HCT116 (cell line): ENCODE results near the gene MTRF1L. TPM values are rescaled to one million over a fixed set of nuclear protein-coding genes. Genes with fewer than 3 reads are reported as not detected.
A peak's percentile ranks its signal among the peaks of the same experiment; 100 is the strongest.

Experiments
- ATAC-seq: fragments of 200-7000 bp; cut with Tn5 transposase; 2 replicates; pipeline ENCODE4 v1.9.1; 2020; ENCODE audit warnings: mild to moderate bottlenecking, moderate library complexity
- BruUV-seq: library from RNA; stranded (reverse); fragments of 400-500 nt; replicated peaks from 2 replicates; lab custom pipeline; 2021; lab: Mats Ljungman, UMichigan
- CTCF ChIA-PET: fragments of 300-600 bp; sonication (Branson Sonifier 250); formaldehyde crosslinking; loops from one replicate; lab custom pipeline; 2021; ENCODE audit warnings: antibody characterized with exemption; lab: Charles Lee
- POLR2A ChIA-PET: fragments of 300-600, 350-600 bp; sonication (Branson Sonifier 250); formaldehyde crosslinking; loops from one replicate; lab custom pipeline; 2021; ENCODE audit warnings: antibody characterized with exemption; lab: Charles Lee
- RAD21 ChIA-PET, 2 experiments: fragments of 300-600 bp; sonication (Branson Sonifier 250); formaldehyde crosslinking; loops; one replicate each; lab custom pipeline; 2023; ENCODE audit warnings: low total read pairs in 2 of 2; ENCODE audit not compliant: uncharacterized antibody in 2 of 2, unreplicated experiment in 2 of 2, low non-redundant PET in 1 of 2; lab: Charles Lee
- DNase-seq: peaks from one replicate; pipeline ENCODE4 v3.0.0-alpha.2; 2010; ENCODE audit warnings: low read depth, low spot score
- H2AFZ ChIP-seq: fragments of 200-600 bp; shearing (Covaris generic), sonication (generic); 2 replicates; pipeline ENCODE4 v1.6.1; 2017; ENCODE audit warnings: low read depth, mixed run types, mixed read lengths, antibody characterized with exemption, low read length; ENCODE audit not compliant: poor library complexity, severe bottlenecking
- H3K27ac ChIP-seq: 2 replicates; pipeline ENCODE4 v1.5.1; 2012; ENCODE audit warnings: low read depth, low read length
- H3K27me3 ChIP-seq: fragments of 200-600 bp; sonication (generic); 2 replicates; pipeline ENCODE4 v1.6.1; 2016; ENCODE audit warnings: mixed run types, low read length, mixed read lengths; ENCODE audit not compliant: insufficient read depth
- H3K36me3 ChIP-seq, 2 experiments: fragments of 200-500 bp in 1 of 2; fragments of 200-600 bp in 1 of 2; sonication (Bioruptor generic) in 1 of 2; sonication (generic) in 1 of 2; 2 replicates each; pipeline versions ENCODE4 v1.5.1 to v1.6.1; 2014 to 2016; ENCODE audit warnings: low read length in 2 of 2, inconsistent platforms in 1 of 2, mixed read lengths in 1 of 2, mixed run types in 1 of 2; ENCODE audit not compliant: insufficient read depth in 2 of 2, control insufficient read depth in 1 of 2
- H3K4me1 ChIP-seq, 2 experiments: fragments of 200-600 bp in 1 of 2; sonication (generic) in 1 of 2; 2 replicates each; pipeline versions ENCODE4 v1.5.1 to v1.6.1; 2012 to 2017; ENCODE audit warnings: low read length in 2 of 2, inconsistent platforms in 1 of 2, mild to moderate bottlenecking in 1 of 2, mixed read lengths in 1 of 2, mixed run types in 1 of 2, moderate library complexity in 1 of 2; ENCODE audit not compliant: insufficient read depth in 2 of 2, control insufficient read depth in 1 of 2
- H3K4me2 ChIP-seq: fragments of 200-600 bp; sonication (generic); 2 replicates; pipeline ENCODE4 v1.6.1; 2017; ENCODE audit warnings: mixed run types, low read length, mixed read lengths
- H3K4me3 ChIP-seq, 2 experiments: fragments of 200-600 bp in 1 of 2; sonication (generic) in 1 of 2; replicated peaks in 1 of 2; 2 replicates each; pipeline ENCODE4 v1.5.1; 2011 to 2016; ENCODE audit warnings: low read length in 2 of 2, control low read depth in 1 of 2, low read depth in 1 of 2, mild to moderate bottlenecking in 1 of 2, mixed read lengths in 1 of 2, mixed run types in 1 of 2
- H3K79me2 ChIP-seq: fragments of 200-600 bp; sonication (generic); 2 replicates; pipeline ENCODE4 v1.6.1; 2017; ENCODE audit warnings: mild to moderate bottlenecking, mixed run types, low read length, moderate library complexity, mixed read lengths; ENCODE audit not compliant: insufficient read depth
- H3K9ac ChIP-seq: fragments of 200-600 bp; sonication (generic); 2 replicates; pipeline ENCODE4 v1.6.1; 2016; ENCODE audit warnings: low read length, mixed read lengths
- H3K9me2 ChIP-seq: fragments of 200-600 bp; sonication (generic), shearing (Covaris generic); 2 replicates; pipeline ENCODE4 v1.6.1; 2017; ENCODE audit warnings: mixed run types, mild to moderate bottlenecking, moderate library complexity; ENCODE audit not compliant: insufficient read depth
- H3K9me3 ChIP-seq, 2 experiments: fragments of 200-500 bp in 1 of 2; fragments of 200-600 bp in 1 of 2; sonication (Bioruptor generic) in 1 of 2; sonication (generic) in 1 of 2; 2 replicates each; pipeline ENCODE4 v1.6.1; 2014 to 2017; ENCODE audit warnings: low read length in 2 of 2, mixed read lengths in 2 of 2, inconsistent platforms in 1 of 2, low read depth in 1 of 2, mild to moderate bottlenecking in 1 of 2, mixed run types in 1 of 2, moderate library complexity in 1 of 2; ENCODE audit not compliant: control insufficient read depth in 1 of 2, insufficient read depth in 1 of 2
- H4K20me1 ChIP-seq: fragments of 200-600 bp; sonication (generic), shearing (Covaris generic); 2 replicates; pipeline ENCODE4 v1.6.1; 2017; ENCODE audit warnings: mixed run types, mild to moderate bottlenecking, moderate library complexity; ENCODE audit not compliant: insufficient read depth
- CEBPB ChIP-seq: IDR thresholded peaks from 2 replicates; pipeline ENCODE4 v1.6.1; 2012; ENCODE audit warnings: low read depth
- EGR1 ChIP-seq: IDR thresholded peaks from 2 replicates; pipeline ENCODE4 v1.6.1; 2012; ENCODE audit warnings: low read depth
- ELF1 ChIP-seq: IDR thresholded peaks from 2 replicates; pipeline ENCODE4 v1.6.1; 2012; ENCODE audit warnings: low read depth, borderline replicate concordance
- FOSL1 ChIP-seq: IDR thresholded peaks from 2 replicates; pipeline ENCODE4 v1.6.1; 2012; ENCODE audit warnings: low read depth
- MAX ChIP-seq: IDR thresholded peaks from 2 replicates; pipeline ENCODE4 v1.6.1; 2012
- RAD21 ChIP-seq: IDR thresholded peaks from 2 replicates; pipeline ENCODE4 v1.6.1; 2012; ENCODE audit warnings: low read depth, mild to moderate bottlenecking
- SP1 ChIP-seq: IDR thresholded peaks from 2 replicates; pipeline ENCODE4 v1.6.1; 2012; ENCODE audit warnings: low read depth
- YY1 ChIP-seq: IDR thresholded peaks from 2 replicates; pipeline ENCODE4 v1.6.1; 2011; ENCODE audit warnings: low read length, low read depth, moderate library complexity, mild to moderate bottlenecking; ENCODE audit not compliant: insufficient replicate concordance; ENCODE audit errors: extremely low read depth
- intact Hi-C: fragments of 100-400 bp; cut with micrococcal nuclease; formaldehyde crosslinking; loops from 2 replicates; pipeline ENCODE4 v1.10.0; 2022
- total RNA-seq: library from RNA; stranded (reverse); gene quantifications from one replicate; pipeline ENCODE4 v1.2.1, GENCODE V29; 2021; ENCODE audit not compliant: unreplicated experiment
- TF ChIP-seq, protein P1 (sequence below), 3 experiments: fragments of 200-600 bp in 1 of 3; sonication (generic) in 1 of 3; IDR thresholded peaks in 2 of 3; conservative IDR thresholded peaks in 1 of 3; 2 replicates each; pipeline ENCODE4 v1.5.1; 2012 to 2017; ENCODE audit warnings: low read depth in 2 of 3, low read length in 2 of 3, antibody characterized with exemption in 1 of 3, borderline replicate concordance in 1 of 3, control low read depth in 1 of 3, mild to moderate bottlenecking in 1 of 3, mixed read lengths in 1 of 3, mixed run types in 1 of 3, moderate library complexity in 1 of 3; ENCODE audit not compliant: insufficient read depth in 1 of 3

MTRF1L gene
- total RNA-seq, 1 experiment from 2014 or later, result 26.2 TPM

- Histone ChIP-seq H3K36me3 (peaks cover 10 to 37% of the 10 kb centered on the region in 2 experiments; a peak in 3 of 4 replicates), H3K9ac (peak overlapping the region; percentile 99), H3K4me1 (peaks cover 8 to 28% of the 10 kb centered on the region in 2 experiments; a peak in 3 of 4 replicates), H3K9me3 (no peaks in the 10 kb centered on the region), H2AFZ (no peak overlapping the region), H3K9me2 (no peaks in the 10 kb centered on the region), H3K4me2 (peak overlapping the region; percentile 91), H4K20me1 (peaks cover 18% of the 10 kb centered on the region; the same call in 1 of the 2 replicates), H3K79me2 (peaks cover 93% of the 10 kb centered on the region), H3K27ac (no peak overlapping the region), H3K4me3 (peak overlapping the region; percentile 93 to 94), H3K27me3 (no peaks in the 10 kb centered on the region)
- RAD21 ChIA-PET, result no interaction called here
- DNase-seq (no peak), ATAC-seq (no peak)
- BruUV-seq, result no TSS peak
- TF ChIP-seq YY1 (no peak), MAX (no peak), EGR1 (no peak), FOSL1 (no peak), SP1 (no peak), ELF1 (no peak)
- TF ChIP-seq, protein P1, sequence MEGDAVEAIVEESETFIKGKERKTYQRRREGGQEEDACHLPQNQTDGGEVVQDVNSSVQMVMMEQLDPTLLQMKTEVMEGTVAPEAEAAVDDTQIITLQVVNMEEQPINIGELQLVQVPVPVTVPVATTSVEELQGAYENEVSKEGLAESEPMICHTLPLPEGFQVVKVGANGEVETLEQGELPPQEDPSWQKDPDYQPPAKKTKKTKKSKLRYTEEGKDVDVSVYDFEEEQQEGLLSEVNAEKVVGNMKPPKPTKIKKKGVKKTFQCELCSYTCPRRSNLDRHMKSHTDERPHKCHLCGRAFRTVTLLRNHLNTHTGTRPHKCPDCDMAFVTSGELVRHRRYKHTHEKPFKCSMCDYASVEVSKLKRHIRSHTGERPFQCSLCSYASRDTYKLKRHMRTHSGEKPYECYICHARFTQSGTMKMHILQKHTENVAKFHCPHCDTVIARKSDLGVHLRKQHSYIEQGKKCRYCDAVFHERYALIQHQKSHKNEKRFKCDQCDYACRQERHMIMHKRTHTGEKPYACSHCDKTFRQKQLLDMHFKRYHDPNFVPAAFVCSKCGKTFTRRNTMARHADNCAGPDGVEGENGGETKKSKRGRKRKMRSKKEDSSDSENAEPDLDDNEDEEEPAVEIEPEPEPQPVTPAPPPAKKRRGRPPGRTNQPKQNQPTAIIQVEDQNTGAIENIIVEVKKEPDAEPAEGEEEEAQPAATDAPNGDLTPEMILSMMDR (IDR thresholded peaks at IDR 0.05 in 2 of 3, conservative IDR thresholded peaks at IDR 0.05 in 1 of 3; ENCODE audit: borderline replicate concordance in 1 of 3, insufficient read depth in 1 of 3, low read depth in 2 of 3, low read length in 2 of 3), result no peak
- CTCF ChIA-PET, result no interaction called here
- intact Hi-C loops, result no loop called here
- POLR2A ChIA-PET, result no interaction called here
Observed at GRCh38 chr6:152980656-152981055, 21.9 kb downstream of the MTRF1L start.

DNA sequence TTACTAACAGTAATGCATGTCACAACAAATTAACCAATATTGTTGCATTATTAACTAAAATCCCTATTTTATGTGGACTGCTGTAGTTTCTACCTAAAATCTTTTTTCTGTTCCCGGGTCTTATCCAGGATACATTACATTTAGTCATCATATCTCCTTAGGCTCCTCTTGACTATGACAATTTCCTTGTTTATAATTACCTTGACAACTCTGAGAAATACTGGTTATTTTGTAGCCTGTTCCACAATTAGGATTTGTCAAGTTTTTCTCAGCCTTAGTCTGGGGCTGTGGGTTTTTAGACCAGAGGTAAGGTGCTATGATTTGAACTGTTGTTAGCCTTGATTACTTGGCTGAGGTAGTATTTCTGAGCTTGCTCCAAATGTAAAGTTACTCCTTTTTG lies 23.4 kb downstream of the MTRF1L start:
- Histone ChIP-seq H3K79me2 (peaks cover 93% of the 10 kb centered on the region), H3K4me1 (peaks cover 0 to 13% of the 10 kb centered on the region in 2 experiments; a peak in 3 of 4 replicates), H3K27me3 (no peaks in the 10 kb centered on the region), H3K27ac (no peak overlapping the region), H3K9me3 (no peaks in the 10 kb centered on the region), H3K36me3 (peaks cover 22 to 50% of the 10 kb centered on the region in 2 experiments; a peak in 3 of 4 replicates), H3K9me2 (no peaks in the 10 kb centered on the region), H4K20me1 (peaks cover 22% of the 10 kb centered on the region; the same call in 1 of the 2 replicates), H3K4me2 (no peak overlapping the region), H2AFZ (no peak overlapping the region), H3K9ac (no peak overlapping the region), H3K4me3 (no peak overlapping the region)
- ChIA-PET POLR2A (no interaction called here), CTCF (no interaction called here), RAD21 (no interaction called here)
- intact Hi-C loops, result no loop called here
- DNase-seq, result no peak
- BruUV-seq, result no TSS peak
- no peak for TF ChIP-seq SP1
- no peak for TF ChIP-seq CEBPB
- TF ChIP-seq RAD21, result no peak
- TF ChIP-seq EGR1, result no peak
- ATAC-seq, result no peak
